Thoracic aorta (tissue), 2 donors: ENCODE data around the gene LAMB4. TPM values are rescaled to one million over a fixed set of nuclear protein-coding genes. Genes with fewer than 3 reads are reported as not detected.

Experiments used
- ATAC-seq: fragments of 150-250 bp; one replicate; pipeline ENCODE4 v1.8.0; 2017; ENCODE audit warnings: low read depth; ENCODE audit not compliant: insufficient number of reproducible peaks, low FRiP score
- DNase-seq: peaks from one replicate; pipeline ENCODE4 v3.0.0-alpha.2; 2020; ENCODE audit warnings: low spot score
- H3K27ac ChIP-seq, 2 donors: fragments of 200-600 bp; sonication (generic); 1 replicate in 1 of 2; 2 replicates in 1 of 2; pipeline ENCODE4 v1.5.1; 2016; ENCODE audit warnings: mild to moderate bottlenecking in 2 of 2, moderate library complexity in 2 of 2
- H3K27me3 ChIP-seq: fragments of 200-600 bp; sonication (generic); replicated peaks from 2 replicates; pipeline ENCODE4 v1.6.0; 2016; ENCODE audit warnings: mild to moderate bottlenecking; ENCODE audit not compliant: insufficient read depth
- H3K36me3 ChIP-seq: fragments of 200-600 bp; sonication (generic); one replicate; pipeline ENCODE4 v1.5.1; 2016
- H3K4me1 ChIP-seq, 2 donors: fragments of 200-600 bp; sonication (generic); 1 replicate in 1 of 2; 2 replicates in 1 of 2; pipeline versions ENCODE4 v1.5.1 to v1.6.0; 2016; ENCODE audit warnings: low read depth in 2 of 2, mild to moderate bottlenecking in 1 of 2; ENCODE audit not compliant: control insufficient read depth in 1 of 2
- H3K4me3 ChIP-seq: fragments of 200-600 bp; sonication (generic); 2 replicates; pipeline ENCODE4 v1.5.1; 2016; ENCODE audit warnings: mild to moderate bottlenecking
- H3K9me3 ChIP-seq: fragments of 200-600 bp; sonication (generic); 2 replicates; pipeline ENCODE4 v1.5.1; 2016
- CTCF ChIP-seq: fragments of 200-600 bp; sonication (generic); IDR thresholded peaks from one replicate; pipeline ENCODE4 v1.5.1; 2019; ENCODE audit warnings: antibody characterized with exemption
- total RNA-seq, 2 donors: library from RNA; depleted of rRNA; stranded (reverse); fragments of >200 nt; gene quantifications; one replicate each; pipeline versions ENCODE4 v1.1.0 to v1.2.3, GENCODE V29; 2016

The LAMB4 gene
- under 1 TPM in 1 of 2 donors, not detected in 1; 0.14 TPM for total RNA-seq

GRCh38 chr7:108130261-108130660, at the start of gene LAMB4:
Gene LAMB4, minus strand, starts transcription at chr7:108130361. Its CDS starts 7,197 bp downstream, at chr7:108123164.
- no peak for ATAC-seq

GRCh38 chr7:108178398-108178797, 48.2 kb upstream of the LAMB4 start:
- Histone ChIP-seq H3K4me3 (no peak overlapping the region), H3K27me3 (no peaks in the 10 kb centered on the region), H3K27ac (no peak overlapping the region), H3K36me3 (no peaks in the 10 kb centered on the region), H3K9me3 (no peaks in the 10 kb centered on the region), H3K4me1 (no peaks in the 10 kb centered on the region)
- ATAC-seq (no peak), DNase-seq (no peak)
- no peak for TF ChIP-seq CTCF

More at GRCh38 chr7:108130261-108130660, at the start of gene LAMB4:
- Histone ChIP-seq H3K4me1 (no peaks in the 10 kb centered on the region), H3K27ac (no peak within 1 kb of the TSS), H3K36me3 (no peaks in the 10 kb centered on the region), H3K27me3 (no peaks in the 10 kb centered on the region), H3K9me3 (no peaks in the 10 kb centered on the region), H3K4me3 (no peak within 1 kb of the TSS)
- TF ChIP-seq CTCF, result no peak
- DNase-seq, result no peak

DNA sequence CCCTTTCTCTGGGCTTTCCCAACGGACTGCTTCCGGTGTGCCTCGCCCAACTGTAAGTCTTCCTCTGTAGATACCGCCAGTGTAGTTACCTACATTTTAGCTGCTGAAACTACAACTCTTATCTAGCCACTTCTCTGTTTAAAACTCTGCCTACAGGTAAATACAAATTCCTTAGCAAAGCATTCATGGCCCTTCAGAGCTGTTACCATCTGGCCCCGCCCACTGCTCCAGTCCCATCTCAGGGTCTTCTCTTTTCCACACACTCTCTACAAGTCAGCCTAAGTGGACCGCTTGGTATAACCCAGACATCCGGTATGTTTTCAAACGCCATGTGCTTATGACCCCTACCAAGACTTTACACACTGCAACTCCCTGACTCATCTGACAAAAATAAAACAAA, 41.0 kb upstream of the LAMB4 start:
- no peaks in the 10 kb centered on the region for H3K4me1 ChIP-seq
- no peak overlapping the region for H3K27ac ChIP-seq
- no peaks in the 10 kb centered on the region for H3K27me3 ChIP-seq
- ATAC-seq (no peak), DNase-seq (no peak)
- no peak for TF ChIP-seq CTCF
- no peaks in the 10 kb centered on the region for H3K9me3 ChIP-seq
- no peak overlapping the region for H3K4me3 ChIP-seq
- H3K36me3 ChIP-seq, result no peaks in the 10 kb centered on the region

GRCh38 chr7:108170251-108170650, 40.1 kb upstream of the LAMB4 start:
- no peak for TF ChIP-seq CTCF
- H3K9me3 ChIP-seq, result no peaks in the 10 kb centered on the region
- DNase-seq, result no peak
- no peak overlapping the region for H3K4me3 ChIP-seq
- ATAC-seq, result no peak
- H3K4me1 ChIP-seq, result no peaks in the 10 kb centered on the region
- no peak overlapping the region for H3K27ac ChIP-seq
- H3K36me3 ChIP-seq, result no peaks in the 10 kb centered on the region
- H3K27me3 ChIP-seq, result no peaks in the 10 kb centered on the region

GRCh38 chr7:108167460-108167859, 37.3 kb upstream of the LAMB4 start:
- no peaks in the 10 kb centered on the region for H3K27me3 ChIP-seq
- no peaks in the 10 kb centered on the region for H3K36me3 ChIP-seq
- ATAC-seq (no peak), DNase-seq (no peak)
- no peaks in the 10 kb centered on the region for H3K4me1 ChIP-seq
- TF ChIP-seq CTCF, result no peak
- H3K9me3 ChIP-seq, result no peaks in the 10 kb centered on the region
- no peak overlapping the region for H3K4me3 ChIP-seq
- H3K27ac ChIP-seq, result no peak overlapping the region
